NCI-H146 treated with DMSO at 0.1 percent for 48 hours (cell line): ENCODE data around the gene DUSP16.
"Not testable (repeated sequence)": the region's sequence is repeated elsewhere in the genome, so short reads cannot be mapped to it uniquely, and the experiment has no call there.

Experiments
- DNase-seq: peaks from one replicate; lab custom pipeline; 2025; ENCODE audit not compliant: unreplicated experiment; lab: John Stamatoyannopoulos, UW

Gene DUSP16

DNA sequence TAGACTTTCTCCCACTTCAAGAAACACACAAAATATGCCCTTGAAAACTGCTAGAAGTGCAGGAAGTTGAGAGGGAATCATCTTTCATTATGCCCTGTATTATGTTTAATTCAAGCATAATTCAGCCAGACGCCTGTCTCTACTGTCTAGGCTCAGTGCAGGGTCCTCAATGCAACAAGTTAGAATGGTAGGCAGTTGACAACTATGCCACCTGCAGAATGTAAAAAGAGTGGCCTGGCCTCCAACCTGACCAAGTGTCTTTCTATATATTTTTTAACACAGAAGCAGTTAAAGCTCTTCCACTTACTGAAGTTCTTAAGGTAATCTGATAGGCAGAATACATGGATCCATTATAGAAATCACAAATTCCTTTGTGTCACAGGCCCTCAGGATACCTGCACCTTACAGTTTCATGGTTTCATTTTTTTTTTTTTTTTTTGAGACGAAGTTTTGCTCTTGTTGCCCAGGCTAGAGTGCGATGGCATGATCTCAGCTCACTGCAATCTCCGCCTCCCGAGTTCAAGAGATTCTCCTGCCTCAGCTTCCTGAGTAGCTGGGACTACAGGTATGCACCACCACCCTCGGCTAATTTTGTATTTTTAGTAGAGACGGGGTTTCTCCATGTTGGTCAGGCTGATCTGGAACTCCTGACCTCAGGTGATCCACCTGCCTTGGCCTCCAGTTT lies 60.4 kb downstream of the DUSP16 start:
- not testable (repeated sequence) for DNase-seq

DNA sequence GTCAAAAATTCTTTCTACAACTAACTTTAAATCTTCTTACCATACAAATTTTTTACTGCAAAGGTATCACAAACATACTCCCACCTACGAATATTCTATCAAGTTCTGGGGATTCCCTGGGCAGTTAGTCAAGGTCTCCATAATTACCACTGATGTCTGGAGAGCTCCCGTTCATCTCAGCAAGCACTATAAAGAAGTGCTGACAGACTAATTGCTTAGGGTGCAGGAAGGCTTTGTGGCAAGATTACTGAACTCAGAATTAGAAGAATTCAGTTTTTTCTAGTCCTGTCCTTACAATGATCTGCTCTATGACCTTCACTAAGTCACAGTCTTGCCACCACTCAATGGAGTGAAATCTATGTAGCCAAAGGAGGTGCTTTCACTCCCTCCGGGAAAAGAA lies 61.5 kb downstream of the DUSP16 start:
- DNase-seq = no peak

DNA sequence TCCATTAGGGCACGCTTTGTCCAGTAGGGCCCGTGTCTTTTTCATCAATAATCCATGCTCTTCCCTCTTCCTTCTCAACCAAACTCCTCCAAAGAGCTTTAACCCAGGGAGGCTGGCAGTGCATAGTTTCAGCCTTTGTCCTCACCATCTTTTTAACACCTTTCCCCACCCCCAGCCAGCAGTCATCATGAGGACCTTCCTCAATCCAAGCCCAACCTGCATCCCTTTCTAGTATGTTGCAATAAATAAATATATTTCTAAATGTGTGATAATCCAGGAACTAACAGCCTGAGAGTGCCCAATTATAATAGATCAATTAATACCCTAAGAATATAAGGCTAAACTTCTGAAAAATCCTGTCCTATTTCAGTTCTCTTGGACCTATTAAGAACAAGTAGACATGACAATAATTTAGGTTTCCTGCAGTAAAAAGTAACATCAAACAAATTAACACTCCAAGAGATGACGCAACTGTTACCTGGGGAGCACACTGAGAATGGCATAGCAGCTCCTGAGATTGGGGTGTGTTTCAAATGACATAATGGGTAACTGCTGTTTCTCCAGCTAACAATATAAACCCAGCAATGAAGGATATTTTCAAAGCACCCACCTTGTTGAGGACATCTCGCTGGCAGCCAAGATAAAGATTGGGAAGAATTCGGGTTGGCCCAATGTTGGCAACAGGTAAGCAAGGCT lies 62.6 kb downstream of the DUSP16 start:
- no peak for DNase-seq

DNA sequence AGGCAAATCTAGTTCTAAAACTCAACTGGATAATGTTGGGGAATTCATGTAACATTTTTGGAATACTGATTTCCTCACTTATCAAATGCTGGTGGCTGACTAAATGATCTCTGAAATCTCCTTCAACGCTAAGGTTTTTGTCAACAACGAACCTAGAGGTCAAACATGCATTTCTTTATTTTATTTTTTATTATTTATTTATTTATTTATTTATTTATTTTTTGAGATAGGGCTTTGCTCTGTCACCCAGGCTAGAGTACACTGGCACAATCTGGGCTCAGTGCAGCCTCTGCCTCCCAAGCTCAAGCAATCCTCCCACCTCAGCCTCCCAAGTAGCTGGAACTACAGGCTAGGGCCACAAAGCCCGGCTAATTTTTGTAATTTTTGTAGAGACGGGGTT lies 64.5 kb downstream of the DUSP16 start:
- DNase-seq = no peak

DNA sequence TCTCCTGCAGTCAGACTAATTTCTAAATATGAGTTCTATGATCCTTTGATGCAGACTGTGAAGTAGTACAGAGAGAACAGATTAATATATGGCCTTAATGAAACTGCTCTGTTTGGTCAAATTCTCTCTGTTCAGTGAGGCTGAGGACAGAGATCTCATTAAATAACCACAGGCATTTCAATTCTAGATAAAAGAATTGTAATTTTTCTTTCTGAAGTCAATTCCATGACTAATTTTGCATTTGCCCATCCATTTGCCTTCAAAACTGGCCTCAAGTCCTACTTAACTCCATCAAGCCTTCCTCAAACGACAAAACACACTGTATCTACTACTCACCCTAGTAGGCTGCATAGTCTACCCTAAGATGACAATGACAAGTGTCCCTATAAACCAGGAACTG lies 67.1 kb downstream of the DUSP16 start:
- no peak for DNase-seq

DNA sequence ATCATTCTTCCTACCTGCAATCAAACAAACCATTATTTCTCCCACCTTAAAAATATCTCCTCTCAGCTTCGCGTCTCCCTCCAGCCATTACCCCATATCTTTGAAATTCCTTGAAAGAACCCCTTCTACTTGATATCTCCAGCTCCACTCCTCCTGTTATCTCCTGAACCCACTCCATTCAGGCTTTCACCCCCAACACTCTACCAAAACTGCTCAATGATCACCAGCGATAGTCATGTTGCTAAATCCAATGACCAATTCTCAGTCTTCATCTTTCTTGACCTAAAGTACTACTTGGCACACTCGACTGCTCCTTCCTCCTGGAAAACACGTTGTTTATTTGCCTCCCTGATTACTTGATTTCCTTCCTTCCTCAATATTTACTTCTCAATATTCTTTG lies 70.1 kb downstream of the DUSP16 start:
- DNase-seq = no peak

DNA sequence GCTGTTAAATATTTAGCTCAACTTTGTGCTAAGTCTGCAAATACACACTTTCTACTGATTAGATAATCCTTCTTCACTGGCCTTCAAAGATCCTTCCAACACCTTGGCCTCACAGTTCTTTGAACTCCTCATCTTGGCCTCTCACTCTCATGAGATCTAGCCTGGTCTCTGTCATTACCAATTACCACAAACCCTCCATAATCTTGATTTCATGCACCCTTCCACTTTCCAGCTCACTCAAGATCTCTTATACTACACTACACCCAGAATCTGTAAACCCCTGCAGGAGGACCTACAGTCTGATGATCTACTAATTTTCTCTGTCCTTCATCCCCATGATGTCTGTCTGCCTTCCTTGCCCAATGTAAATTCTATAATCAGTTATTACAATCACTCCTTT lies 71.1 kb downstream of the DUSP16 start:
- no peak for DNase-seq

DNA sequence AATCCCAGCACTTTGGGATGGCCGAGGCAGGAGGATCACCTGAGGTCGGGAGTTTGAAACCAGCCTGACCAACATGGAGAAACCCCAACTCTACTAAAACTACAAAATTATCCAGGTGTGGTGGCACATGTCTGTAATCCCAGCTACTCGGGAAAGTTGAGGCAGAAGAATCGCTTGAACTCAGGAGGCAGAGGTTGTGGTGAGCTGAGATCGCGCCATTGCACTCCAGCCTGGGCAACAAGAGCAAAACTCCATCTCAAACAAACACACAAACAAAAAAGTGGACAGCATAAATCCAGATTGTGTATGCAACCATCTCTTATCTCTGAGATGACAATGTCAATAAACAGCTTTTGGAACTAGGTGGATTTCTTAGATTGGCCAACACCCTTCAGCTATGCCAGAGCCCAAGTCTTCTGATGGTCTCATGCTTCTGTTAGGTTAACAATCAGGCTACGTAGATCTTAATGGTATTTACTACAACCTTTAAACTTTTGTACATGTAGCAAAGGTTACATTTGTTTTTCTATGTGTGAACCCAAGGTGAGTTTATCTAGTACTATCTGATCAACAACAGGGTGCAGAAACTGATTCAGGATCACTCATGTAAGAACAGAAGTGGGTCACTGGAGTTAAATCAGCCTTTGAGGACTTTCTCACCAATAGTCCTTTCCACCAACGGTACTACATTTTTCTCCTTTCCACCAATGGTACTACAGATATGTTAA lies 73.7 kb downstream of the DUSP16 start:
- DNase-seq = no peak

DNA sequence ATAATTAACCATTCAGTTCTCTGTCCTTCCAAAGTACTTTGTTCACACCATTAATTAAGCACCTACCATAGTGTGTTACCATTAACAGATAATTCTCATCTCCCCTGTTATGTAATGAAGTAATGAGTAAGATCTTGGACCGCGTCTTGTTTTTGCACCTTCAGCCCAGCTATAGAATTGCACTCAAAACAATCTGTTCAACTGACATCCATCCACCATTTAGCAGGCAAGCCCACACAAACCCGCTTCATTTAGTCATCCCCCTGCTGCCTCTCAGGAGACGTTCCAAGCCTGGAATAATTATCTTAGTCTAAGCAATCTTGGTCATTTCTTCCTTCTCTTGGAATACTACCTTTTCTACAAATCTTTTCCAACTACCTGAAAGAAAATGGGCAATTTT lies 74.4 kb downstream of the DUSP16 start:
- DNase-seq = no peak

DNA sequence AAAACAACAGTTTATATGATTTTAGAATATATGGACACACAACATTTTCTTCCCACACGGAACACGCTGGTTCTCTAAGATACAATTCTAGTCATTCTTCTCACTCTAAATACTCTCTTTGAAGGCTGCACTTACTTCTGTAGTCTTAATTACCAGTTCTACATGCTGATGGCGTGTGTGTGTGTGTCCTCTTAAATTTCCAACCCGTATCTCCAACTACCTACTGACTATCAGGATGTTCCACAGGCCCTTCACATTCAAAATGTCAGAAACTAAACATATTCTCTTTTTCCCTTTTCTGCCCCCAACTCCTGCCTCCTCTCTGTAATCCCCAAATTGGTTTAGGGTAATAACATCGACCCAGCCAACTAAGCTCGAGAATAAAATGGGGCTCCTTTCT lies 75.2 kb downstream of the DUSP16 start:
- DNase-seq = no peak

DNA sequence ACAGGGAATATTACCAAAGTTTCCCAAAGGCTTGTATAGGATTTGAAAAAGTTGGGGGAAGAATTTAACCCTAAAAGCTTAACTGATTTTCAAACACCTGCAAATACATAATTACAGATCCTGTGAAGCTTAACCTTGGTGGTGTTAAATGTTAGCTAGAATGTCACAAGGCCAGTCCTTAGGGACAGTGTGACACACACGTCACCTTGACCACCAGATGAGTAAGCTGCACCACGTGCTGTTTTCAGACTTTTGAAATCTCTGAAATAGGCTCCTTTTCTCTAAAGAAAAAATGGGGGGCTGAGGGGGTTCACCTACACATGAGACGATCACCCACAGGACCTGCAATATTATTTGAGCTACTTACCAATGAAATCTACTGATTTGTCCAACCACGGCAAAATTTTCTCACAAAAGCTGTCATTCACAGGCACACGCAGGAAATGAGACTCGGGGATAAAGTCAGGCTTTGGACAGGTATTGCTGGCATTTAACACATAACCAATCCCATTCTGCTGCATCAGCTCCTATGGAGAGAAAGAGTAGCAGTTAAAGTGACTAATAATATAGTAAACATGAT lies 75.9 kb downstream of the DUSP16 start:
- no peak for DNase-seq

DNA sequence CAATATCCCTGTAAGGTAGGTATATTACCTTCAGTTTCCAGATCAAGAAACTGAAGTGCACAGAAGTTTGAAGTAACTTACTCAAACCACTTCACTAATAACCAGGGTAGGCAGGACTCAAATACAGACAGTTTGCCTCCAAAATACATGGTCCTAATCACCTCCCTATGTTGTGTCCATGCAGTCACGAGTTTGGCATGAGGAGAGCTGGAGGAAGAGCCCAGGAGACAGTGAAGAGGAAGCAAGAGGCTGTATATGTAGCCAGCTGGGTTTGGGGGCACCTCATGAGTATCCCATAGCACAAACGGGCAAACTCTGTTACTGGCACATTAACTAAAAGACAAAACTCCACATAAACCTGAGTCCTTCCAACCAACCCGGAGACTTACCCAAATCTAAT lies 79.2 kb downstream of the DUSP16 start:
- no peak for DNase-seq

DNA sequence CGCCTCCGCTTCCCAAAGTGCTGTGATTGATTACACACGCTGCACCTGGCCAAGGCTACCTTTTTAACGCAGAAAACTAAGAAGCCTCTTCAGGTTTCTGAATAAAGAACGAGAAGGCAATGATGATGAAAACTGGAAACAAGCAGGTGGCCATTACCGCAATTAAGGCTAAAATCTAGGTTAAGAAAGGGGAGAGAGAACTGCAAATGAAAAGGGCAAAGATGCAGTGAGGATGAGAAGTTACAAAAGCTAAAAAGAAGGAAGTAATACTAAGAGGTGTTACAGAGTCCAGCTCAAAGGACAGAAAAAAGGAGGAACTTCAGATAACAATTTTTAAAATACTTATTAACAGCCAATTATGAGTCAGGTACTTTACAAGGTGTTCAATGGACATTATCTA lies 79.7 kb downstream of the DUSP16 start:
- DNase-seq = no peak

DNA sequence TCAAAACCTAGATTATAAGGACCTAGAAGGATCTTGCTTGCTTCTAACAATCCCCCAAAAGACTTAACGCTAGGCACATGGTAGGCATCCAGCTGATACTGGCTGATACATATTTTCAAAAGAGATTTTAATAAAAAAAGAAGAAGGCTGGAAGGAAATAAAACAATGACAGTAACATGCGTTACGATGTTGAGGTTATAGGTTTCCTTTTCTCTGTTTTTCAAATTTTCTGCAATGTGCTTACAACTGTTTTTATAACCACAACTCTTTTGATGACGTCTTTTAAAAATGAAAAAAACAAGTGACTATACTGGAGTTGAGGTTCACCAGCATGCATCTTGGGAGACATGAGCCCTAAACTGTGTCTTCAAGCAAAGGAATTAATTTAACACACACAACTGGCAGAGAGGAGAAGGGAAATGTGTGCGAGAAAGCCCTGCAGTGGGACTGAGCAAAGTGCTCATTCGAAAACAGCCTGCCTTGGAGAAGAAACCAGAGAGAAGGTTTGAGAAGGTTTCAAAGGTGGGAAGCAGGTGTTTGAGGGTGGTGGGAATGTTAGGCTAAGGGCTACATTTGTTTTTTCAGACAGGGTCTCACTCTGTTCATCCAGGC lies 80.4 kb downstream of the DUSP16 start:
- no peak for DNase-seq

DNA sequence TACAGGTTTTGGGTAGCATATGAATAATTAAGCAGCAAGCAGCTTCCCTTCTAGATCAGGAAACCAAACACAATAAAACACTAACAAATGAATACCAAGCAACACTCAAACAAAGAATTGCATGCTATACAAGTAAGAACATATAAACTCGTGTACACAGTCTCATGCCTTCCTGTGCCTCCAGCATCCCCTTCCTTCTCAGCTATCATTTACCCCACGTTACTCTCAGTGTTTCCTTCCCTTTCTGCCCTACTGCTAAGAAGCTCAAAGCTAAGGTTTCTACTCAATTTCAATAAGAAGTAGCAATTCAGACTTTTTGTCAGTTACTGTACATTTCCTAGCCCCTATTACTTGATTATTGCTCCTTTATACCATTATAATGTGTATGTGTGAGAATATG lies 81.0 kb downstream of the DUSP16 start:
- DNase-seq = no peak

DNA sequence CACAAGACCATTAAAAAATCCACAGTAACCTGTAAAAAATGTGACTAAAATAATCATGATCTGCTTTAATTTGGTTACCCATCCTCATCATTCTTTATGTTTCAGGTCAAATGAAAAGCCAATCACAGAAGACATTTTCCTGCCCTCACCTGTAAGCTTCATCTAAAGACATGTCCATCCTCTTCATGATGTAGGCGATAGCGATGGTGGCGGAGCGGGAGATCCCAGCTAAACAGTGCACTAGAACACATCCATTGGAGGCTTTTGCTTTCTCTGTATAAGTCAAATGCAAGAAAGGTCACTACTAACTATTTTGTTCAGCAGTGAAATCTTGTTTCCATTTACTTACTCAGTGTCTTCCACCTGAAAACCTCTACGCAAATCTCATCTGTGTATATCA lies 82.6 kb downstream of the DUSP16 start:
- no peak for DNase-seq

DNA sequence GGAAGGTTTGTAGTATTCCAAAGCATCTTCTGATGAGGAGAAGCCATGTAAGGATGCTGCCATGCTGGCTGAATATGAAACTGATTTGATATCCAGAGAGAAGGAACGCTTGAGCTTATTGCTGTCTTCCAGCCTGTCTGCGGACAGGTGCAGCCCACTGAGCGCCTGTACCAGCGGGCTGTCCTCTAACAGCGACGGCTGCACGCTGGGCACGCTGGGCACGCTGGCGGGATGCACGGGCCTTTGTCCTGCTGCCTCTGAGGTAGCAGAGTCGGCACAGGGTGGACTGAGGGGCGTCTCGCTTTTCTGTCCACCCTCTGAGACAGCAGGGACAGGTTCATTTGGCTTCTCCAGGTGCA lies 85.2 kb downstream of the DUSP16 start:
- no peak for DNase-seq

DNA sequence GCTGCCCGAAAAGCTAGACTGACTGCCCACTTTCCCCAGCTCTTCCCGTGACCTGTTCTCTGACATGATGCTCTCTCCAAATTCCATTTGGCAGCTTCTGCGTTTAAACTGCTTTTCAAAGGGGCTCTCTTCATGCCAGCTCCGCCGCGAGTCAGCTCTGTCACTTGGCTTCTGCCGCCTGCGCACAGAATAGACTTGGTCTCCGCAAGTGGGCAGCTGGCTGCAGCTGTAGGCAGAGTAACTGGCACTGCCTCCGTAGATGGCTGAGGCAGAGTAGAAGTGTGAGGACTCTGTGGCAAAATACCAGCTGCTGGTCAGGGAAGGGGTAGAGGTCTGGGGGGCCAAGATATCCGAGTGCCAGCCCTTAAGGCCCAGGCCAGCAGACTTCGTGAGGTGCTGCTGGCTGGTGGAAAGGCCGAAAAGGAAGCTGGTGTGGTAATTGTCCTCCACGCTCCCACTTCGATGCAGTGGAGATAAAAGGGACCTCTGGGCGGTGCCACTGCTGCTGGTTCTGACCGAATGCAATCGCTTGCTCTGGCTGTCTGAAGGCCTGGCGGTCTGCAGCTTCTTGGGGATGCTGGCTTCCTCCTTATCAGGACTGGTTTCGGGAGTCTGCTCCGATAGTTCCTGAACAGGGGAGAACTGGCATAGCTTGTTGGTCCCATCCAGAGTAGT lies 85.7 kb downstream of the DUSP16 start:
- no peak for DNase-seq

DNA sequence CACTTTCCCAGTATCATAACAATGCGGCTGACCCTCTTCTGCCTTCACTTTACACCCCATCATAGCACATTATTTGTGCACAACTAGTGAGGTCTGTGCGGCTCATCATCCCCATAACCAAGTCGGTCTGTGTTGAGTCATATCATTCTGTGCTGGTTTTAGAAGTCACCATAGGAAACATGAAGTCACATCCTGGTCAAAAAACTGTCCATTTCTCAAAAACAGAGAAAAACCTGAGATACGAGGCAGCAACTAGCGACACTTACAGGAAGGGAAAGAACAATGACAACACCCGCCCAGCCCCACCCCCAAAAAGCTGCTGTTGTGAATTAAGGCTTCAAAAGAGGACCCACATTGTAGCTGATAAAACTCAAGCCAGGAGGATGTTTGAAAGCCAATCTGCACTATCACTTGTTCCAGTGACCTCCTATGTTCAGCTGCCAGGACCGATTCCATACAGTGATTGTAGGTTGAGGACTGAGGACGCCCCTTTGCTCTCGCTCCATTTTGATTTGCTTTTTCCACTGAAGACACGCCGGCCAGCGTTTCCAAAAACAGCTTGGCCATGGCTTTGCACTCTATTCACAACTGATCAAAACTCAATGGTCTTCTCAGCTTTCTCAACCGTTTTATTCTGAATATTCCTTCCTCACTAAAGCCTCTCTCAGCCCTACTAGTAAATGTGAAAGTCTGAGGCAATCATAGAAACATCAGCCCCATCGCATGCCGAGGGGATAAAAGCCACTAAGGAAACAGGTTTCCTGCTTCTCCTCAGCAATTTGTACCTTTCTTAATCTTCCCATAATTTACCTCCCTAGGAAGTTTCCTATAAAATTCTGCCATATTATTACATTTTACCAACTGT lies 87.5 kb downstream of the DUSP16 start:
- DNase-seq = no peak

DNA sequence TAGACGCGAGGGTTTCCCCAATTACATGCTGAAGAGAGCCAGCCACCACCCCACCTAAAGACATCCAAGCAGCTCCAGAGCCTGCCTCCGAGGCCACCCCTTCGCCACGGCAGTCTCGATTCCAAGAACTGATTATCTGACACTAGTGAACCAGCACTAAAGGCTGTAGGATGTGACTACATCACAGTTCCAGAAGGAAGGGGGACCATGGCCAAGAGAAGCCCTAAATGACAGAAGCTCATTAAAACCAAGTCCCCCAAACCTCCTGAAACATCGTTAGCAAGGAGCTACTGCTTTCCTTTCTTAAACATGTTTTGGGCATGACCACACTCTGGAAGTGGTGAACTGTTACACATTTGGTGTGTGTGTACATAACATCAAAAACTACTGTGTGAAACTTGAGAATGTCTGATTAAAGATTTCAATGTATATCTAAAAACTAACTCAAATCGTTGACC lies 88.2 kb downstream of the DUSP16 start:
- DNase-seq = no peak
